ENCODE results near the gene YPEL2.

DNA sequence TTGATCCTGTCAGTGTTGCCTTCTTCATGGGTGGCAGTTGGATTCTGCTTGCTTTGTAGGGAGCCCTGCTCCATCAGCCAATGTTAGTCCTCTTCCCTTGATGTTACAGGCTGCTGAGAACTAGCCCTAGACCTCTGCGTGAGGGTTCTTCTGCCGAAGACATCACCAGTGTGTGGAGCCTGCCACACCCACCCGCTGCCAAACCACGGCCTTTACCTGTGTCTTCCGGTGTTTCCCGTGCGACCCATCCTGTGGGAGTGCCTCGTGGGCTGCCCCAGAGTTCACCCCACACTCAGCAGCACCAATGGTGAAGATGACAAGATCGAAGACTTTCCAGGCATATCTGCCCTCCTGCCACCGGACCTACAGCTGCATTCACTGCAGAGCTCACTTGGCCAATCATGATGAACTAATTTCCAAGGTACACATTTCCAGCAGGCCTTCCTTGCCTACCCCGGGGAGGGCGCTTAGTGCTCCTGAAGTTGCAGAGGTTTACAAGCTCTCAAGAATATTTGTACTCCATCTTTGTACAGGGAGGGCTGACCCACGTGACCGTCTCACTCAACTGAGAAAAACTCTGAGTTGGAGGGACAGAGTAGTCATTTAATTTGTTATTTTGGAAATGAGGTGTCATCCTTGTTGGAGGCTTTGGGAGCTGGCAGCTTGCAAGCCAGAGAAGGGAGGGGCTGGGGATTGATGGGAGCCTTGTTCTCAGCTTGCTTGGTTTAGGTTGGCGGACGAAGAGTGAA lies 21.8 kb downstream of the YPEL2 start:
- TF ChIP-seq, protein P1, sequence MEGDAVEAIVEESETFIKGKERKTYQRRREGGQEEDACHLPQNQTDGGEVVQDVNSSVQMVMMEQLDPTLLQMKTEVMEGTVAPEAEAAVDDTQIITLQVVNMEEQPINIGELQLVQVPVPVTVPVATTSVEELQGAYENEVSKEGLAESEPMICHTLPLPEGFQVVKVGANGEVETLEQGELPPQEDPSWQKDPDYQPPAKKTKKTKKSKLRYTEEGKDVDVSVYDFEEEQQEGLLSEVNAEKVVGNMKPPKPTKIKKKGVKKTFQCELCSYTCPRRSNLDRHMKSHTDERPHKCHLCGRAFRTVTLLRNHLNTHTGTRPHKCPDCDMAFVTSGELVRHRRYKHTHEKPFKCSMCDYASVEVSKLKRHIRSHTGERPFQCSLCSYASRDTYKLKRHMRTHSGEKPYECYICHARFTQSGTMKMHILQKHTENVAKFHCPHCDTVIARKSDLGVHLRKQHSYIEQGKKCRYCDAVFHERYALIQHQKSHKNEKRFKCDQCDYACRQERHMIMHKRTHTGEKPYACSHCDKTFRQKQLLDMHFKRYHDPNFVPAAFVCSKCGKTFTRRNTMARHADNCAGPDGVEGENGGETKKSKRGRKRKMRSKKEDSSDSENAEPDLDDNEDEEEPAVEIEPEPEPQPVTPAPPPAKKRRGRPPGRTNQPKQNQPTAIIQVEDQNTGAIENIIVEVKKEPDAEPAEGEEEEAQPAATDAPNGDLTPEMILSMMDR (IDR thresholded peaks at IDR 0.05; ENCODE audit: low read depth, low read length, poor library complexity, severe bottlenecking) = no peak
- TF ChIP-seq EZH2phosphoT487 (IDR thresholded peaks at IDR 0.05; ENCODE audit: borderline replicate concordance, low read length) = no peak
